ENCODE measurements around the gene SLC39A11.
A peak's percentile ranks its signal among the peaks of the same experiment; 100 is the strongest.

Gene SLC39A11

GRCh38 chr17:72705905-72706395, 386.5 kb downstream of the SLC39A11 start:
- H3K4me3 ChIP-seq (ENCODE audit: low read length) = no peak overlapping the region
- no peak for DNase-seq (ENCODE audit: low read depth)
- TF ChIP-seq CTCF (conservative IDR thresholded peaks at IDR 0.05; ENCODE audit: low read depth, low read length) = no peak

- no peak overlapping the region for H3K4me3 ChIP-seq (ENCODE audit: low read length)
- DNase-seq (ENCODE audit: low read depth) = no peak
- TF ChIP-seq CTCF (conservative IDR thresholded peaks at IDR 0.05; ENCODE audit: low read depth, low read length) = no peak
Measured at GRCh38 chr17:72702998-72703397, 389.5 kb downstream of the SLC39A11 start.

GRCh38 chr17:72702136-72702735, 390.3 kb downstream of the SLC39A11 start:
- no peak for TF ChIP-seq CTCF (conservative IDR thresholded peaks at IDR 0.05; ENCODE audit: low read depth, low read length)
- H3K4me3 ChIP-seq (ENCODE audit: low read length) = no peak overlapping the region
- no peak for DNase-seq (ENCODE audit: low read depth)

GRCh38 chr17:72700226-72700625, 392.3 kb downstream of the SLC39A11 start:
- no peak overlapping the region for H3K4me3 ChIP-seq (ENCODE audit: low read length)
- no peak for DNase-seq (ENCODE audit: low read depth)
- TF ChIP-seq CTCF (conservative IDR thresholded peaks at IDR 0.05; ENCODE audit: low read depth, low read length) = no peak

GRCh38 chr17:72699545-72699944, 392.9 kb downstream of the SLC39A11 start:
- TF ChIP-seq CTCF (conservative IDR thresholded peaks at IDR 0.05; ENCODE audit: low read depth, low read length) = no peak
- no peak overlapping the region for H3K4me3 ChIP-seq (ENCODE audit: low read length)
- DNase-seq (ENCODE audit: low read depth) = no peak

GRCh38 chr17:72697602-72698146, 394.8 kb downstream of the SLC39A11 start:
- peak; percentile 38 for TF ChIP-seq CTCF (conservative IDR thresholded peaks at IDR 0.05; ENCODE audit: low read depth, low read length)
- no peak for DNase-seq (ENCODE audit: low read depth)
- H3K4me3 ChIP-seq (ENCODE audit: low read length) = no peak overlapping the region

GRCh38 chr17:72696721-72697120, 395.8 kb downstream of the SLC39A11 start:
- no peak for DNase-seq (ENCODE audit: low read depth)
- no peak for TF ChIP-seq CTCF (conservative IDR thresholded peaks at IDR 0.05; ENCODE audit: low read depth, low read length)

More at GRCh38 chr17:72696721-72697120, 395.8 kb downstream of the SLC39A11 start:
- no peak overlapping the region for H3K4me3 ChIP-seq (ENCODE audit: low read length)
